GM21723 (cell line): ENCODE measurements around the gene SLC6A5.

ENCODE experiments used
- ATAC-seq: cut with Tn5 transposase; IDR thresholded peaks from one replicate; pipeline ENCODE4 v1.9.1; 2021; ENCODE audit warnings: mild to moderate bottlenecking, moderate library complexity; ENCODE audit not compliant: unreplicated experiment

Gene SLC6A5

DNA sequence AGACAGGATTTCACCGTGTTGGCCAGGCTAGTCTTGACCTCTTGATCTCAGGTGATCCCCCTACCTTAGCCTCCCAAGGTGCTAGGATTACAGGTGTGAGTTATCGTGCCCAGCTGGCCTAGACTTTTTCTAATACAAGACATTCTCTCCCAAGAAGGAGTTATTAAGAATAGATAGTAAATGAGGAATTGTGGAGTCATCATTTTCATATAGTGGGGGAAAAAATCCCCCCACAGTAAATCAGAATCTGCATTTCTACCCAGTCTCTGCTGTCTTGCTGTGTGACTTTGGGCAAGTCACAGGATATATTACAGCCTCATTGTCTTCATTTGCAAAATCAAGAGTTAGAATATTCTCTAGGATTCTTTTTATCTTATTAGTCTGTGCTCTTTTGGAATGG, 21.6 kb downstream of the SLC6A5 start:
- ATAC-seq = no peak

DNA sequence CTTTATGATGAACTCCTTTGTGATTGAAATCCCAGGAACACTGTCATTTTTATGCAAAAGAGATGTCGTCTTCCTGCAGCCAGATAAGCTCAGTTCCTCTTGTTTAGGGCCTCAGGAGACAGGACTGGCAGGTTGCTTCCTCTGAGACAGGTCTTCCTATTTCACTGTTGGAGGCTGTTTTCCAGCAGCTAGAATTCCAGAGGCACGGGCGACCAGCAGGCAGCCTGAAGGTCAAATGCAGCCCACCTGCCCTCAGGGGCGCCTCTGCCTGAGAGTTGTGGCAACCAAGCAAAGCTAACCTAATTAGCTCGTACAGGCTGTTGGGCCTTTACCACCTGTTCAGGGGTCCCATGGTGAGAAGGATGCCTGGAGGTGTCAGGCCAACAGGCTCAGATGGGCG, 22.3 kb downstream of the SLC6A5 start:
- no peak for ATAC-seq

DNA sequence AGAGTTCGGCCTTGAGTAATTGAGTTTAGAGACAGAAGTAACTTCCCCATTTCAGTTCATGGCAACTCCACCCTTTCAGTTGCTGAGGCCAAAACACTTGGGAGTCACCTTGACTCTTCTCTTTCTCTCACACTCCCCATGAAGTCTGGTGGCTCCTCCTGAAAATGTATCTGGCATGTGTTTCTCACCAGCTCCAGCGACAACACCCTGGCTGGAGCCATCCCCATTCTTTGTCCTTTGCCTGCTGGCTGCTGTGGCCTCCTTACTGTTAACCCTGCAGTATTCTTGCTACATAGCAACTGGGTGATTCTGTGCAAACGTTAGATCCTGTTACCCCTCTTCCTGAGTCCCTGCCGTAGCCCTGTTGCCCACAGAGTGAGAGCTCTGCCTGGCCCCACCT, 23.8 kb downstream of the SLC6A5 start:
- no peak for ATAC-seq

DNA sequence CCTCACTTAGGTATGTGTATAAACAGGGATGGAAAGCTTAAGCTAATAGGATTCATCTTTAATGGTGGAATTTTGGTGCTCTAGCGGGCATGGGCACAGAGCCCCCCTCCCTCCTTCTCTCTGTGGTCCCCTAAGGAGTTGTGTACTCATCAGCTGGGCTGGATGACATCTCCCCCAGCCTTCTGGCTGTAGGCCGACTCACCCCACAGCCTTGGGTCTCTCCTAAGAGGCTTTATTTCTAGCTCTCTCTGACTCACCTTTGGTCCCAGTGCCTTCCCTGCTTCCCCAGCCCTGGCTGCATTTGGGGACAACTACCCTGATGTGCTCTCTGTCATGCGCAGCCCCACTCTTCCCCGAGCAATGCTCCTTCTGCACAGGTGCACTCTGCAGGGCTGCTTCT, 26.9 kb downstream of the SLC6A5 start:
- ATAC-seq = no peak

DNA sequence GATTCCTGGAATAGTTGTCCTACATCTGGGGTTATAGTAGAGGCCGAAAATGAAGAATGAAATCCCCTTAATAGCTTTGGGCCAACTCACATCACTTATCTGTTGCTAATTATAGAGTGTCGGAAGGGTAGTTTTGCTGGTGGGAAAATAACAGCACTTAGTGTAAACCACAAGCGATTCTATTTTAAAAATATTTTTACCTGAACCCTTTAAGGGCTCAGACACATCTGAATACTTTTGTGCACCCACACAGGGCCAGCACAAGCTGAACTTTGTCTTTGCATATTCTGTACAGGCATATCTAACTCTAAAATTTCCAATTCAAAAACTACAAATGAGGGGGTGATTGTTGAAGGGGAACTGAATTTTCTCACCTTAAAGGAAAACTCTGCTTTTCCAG, 27.6 kb downstream of the SLC6A5 start:
- ATAC-seq = no peak

DNA sequence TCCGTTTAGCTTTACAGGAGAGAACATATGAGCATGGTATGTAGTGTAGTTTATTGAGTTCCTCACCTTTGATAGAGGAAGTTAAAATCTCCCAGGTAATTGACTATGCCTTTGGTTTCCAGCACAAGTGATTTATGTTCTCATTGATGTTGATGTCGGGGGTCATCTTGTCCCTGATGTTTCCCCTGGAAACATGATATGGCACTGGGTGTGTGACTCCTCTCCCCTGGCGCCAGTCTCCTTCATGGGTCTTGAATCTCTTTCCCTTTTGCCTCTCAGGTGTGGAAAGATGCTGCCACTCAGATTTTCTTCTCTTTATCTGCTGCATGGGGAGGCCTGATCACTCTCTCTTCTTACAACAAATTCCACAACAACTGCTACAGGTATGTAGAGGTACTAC, 28.3 kb downstream of the SLC6A5 start:
- no peak for ATAC-seq

DNA sequence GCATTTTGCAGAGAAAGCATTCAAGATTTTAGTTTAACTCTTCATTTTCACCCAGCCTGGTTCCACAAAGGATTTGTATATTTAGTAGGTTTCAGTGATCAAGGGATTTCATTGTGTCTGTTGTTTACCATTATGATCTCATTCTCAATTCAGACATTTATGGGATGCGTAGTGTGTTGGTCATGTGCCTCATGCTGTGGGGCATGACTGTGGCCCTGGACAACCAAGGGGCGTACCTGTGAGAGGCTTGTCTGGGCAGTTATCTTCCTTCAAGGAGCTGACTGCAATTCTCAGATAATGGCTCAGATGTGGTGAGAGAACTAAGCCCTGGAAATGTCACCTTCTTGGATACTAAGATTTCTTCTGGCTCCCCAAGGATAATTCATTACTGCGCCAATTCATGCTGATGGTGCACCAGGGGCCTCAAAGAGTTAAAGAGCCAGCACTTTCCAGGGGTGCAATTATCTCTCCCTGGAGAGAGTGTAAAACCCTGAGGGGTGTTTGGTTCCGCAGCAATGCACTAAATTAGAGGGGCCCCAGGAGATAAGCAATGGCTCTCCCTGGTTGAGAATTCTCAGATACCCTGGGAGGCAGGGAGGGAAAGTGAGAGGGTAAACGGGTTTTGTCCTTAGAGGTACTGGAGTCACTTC, 32.2 kb downstream of the SLC6A5 start:
- no peak for ATAC-seq

DNA sequence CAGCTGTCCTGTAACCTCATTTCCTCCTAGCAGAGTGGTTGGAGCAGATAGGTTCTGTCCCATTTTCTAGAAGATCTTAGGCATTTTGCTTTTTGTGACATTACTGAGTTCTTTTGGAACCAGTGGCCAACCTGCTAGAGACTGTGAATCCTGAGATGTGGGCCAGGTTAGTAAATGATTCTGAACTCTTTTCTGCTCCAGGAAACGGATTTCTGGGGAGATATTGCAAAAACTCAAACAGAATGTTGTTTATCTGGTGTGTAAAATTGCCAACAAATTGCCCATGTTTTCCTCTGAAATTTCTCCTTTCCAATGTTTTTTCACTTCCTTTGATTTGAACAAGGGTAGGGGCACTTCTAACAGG, 32.7 kb downstream of the SLC6A5 start:
- no peak for ATAC-seq

DNA sequence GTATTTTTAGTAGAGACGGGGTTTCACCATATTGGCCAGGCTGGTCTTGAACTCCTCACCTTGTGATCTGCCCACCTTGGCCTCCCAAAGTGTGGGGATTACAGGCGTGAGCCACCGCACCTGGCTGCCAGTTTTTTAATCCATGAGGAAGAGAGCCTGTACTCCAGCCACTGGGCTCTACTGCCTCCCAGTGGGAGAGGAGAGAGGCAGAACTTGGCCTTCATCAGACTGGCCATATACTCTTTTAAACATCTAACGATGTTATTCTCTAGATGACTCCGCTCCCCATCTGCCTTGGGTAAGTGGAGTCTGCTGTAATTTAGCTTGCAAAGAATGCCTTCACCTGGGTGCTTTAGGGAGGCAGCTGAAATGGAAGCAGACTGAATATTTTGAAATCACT, 34.6 kb downstream of the SLC6A5 start:
- ATAC-seq = no peak

DNA sequence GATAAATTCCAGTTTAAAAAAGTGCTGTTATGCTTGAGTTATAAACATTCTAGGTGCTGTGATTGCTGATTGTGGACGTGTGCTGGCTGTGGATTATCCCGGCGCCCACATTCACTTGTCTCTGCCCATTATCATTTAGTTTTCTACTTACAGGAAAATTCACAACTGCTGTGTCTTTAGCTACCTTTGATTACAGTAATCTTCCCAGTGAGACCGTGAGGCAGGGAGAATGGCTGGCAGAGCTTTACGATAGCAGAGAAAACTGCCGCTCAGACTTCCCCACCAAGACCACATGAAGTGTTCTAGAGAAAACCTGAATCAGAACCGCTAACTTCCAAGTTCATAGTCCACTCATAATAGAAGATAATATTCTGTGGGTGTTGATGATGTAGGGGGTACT, 35.4 kb downstream of the SLC6A5 start:
- no peak for ATAC-seq

DNA sequence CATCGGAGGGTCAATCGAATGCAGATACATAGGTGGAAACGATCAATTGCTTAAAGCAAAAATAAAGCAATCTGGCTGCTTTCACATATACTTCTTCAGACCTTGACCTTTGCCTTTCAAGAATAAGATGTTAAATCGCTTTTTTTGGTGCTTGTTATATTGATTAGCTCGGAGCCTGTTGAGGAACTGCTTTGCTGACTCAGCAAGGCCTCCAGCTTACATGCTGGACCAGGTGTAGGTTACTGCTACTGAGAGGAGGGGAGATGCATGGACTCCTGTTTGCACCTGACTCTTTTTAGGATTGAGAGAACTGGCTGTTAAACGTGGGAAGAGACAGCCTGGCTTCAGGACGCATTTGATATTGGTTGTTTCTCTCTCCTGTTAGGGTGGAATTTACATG, 38.7 kb downstream of the SLC6A5 start:
- no peak for ATAC-seq

DNA sequence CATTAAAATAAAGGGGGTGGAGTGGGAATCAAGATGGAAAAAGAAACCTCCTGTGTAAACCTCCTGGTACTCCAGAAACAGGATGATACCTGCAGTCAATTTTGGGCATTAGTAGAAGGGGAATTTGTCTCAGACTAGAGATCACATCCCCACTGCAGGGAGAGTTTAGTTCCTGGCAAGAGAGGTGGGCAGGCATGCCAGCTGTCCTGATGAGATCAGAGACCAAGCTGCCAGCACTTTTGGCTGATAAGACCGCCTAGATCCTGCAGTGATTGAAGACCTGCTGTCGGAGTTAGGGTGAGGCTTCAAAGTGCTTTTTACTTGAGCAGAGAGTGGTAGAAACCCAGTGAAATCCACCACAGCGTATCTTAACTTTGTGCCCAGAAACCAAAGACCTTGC, 40.3 kb downstream of the SLC6A5 start:
- no peak for ATAC-seq

DNA sequence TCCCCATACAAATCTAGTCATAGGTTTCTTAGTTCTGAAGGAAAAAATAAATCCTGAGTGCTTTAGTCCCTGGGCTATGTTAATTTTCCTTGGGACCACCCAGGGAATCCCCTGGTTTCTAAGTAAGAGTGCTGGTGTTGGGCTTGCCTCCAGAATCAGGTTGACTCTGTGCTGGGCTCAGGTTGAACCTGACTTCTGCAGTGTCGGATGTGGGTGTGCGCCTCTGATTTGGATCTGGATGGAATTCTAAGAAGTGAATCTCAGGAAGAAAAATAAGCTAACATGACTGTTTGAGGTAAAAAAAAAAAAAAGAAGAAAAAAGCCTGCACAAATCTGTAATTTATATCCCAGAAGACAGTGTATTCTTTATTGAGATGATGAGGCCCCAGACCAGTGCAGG, 41.0 kb downstream of the SLC6A5 start:
- no peak for ATAC-seq

DNA sequence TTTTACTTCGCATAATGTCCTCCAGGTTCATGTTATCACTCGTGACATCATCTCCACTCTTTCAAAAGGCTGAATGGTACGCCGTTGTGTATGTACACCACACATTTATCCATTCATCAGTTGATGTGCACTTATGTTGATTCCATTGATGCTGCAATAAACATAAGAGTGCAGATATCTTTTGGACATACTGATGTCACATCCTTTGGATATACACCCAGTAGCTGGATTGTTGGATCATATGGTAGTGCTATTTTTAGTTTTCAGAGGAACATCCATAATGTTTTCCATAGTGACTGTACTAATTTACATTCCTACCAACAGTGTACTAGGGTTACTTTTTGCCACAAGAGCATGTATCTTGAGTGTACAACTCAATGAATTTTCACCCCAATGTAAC, 45.0 kb downstream of the SLC6A5 start:
- no peak for ATAC-seq

DNA sequence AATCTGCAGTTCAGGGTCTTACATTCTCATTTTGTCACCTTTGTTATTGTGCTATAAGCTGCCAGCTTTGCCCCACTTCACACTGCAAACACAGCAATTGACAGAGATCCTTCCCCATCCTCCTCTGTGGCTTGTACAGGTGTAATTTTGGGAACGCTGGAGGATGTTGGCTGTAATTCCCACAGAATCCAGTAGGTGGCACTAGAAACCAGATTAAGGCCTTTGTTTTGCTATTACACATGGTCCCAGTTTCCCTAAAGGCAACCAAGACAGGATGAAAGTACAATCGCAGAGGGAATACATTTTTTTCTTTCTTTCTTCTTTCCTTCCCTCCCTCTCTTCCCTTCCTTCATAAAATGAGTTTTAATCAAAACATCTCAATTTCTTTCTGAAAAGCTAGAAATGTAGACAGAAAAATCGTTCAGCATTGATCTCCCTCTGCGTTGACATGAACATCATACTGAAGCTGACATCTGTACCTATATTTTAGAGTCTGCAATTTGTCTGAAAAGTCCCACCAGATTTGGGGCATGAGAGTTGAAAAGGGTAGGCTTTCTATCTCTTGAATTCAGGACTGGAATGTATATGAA, 48.7 kb downstream of the SLC6A5 start:
- ATAC-seq = peak; percentile 79

DNA sequence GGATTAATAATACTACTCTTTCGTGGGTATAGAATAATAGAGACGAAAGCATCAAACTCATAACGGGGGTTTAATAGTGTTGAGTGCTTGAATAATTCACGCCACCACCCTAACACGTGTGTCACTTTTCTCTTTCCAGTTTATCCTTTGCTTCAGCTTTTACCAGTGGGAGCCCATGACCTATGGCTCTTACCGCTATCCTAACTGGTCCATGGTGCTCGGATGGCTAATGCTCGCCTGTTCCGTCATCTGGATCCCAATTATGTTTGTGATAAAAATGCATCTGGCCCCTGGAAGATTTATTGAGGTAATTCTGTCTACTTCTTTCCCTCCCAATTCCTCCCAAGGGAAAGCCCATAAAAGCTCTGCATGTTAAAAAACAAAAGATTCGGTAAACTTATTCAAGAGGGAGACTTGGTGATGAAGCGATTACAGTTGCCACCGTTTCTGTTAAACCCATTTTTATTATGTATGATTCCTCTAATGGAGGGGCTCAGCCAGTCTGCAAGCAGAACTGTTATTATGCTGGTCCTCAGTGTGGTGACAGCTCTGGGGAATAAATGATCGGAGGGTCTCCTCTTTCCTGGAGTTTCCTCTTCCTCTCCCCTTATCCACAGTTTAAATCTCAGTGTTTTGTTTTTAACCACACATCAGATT, 52.9 kb downstream of the SLC6A5 start:
- ATAC-seq = no peak

DNA sequence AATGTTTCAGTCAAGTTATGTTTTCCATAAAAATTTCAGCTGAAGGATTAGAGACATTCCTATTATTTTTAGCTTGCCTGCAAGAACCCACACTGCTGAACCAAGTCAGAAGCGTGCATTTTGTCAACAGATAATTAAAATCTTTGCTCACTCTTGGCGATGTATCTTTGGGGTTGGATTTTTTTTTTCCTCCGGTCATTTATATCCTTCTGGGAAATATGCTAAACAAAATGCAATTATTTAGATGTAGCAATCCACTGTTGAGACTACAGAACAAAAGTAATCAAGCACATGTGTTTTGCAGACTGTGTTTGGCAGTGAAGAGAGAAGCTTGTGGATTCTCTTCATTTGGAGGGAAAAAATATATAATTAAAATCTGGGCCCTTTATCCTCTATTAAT, 54.6 kb downstream of the SLC6A5 start:
- ATAC-seq = no peak

DNA sequence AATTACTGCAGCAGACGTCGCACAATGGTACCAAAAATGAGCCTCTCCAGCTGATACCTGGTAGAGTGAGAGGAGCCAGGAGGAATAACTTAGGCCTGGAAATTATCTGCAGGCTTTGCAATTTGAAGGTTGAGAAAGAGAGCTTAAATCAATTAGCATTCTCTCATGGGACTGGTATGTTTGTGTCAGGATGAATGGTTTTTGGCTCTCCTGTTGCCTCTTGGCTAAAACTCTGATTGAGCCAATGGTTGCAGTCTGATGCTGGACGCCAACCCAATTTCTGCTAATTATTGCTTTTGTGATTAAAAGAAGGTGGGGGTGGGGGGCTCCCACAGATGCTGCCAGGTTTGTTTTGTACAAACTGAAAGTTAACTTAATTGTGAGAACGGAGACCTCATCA, 57.5 kb downstream of the SLC6A5 start:
- ATAC-seq = no peak

DNA sequence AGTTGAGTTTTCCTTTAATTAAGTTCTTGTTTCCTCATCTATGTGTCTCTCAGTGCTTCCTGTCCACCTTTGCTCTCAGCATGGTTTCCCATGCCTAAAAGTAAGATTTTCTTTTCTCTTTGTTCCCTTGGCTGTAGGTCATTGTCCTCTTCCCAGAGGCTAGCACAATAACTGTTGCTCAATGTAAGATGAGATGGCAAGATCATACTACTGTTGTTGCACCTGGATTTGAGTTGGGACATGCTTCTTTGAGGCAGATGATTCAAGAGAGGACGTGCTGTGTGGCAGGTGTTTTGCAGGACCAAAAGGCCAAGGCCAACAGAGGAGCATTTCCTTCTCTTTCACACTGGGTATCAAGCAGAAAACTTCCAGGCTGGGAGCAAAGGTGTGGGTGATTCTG, 58.7 kb downstream of the SLC6A5 start:
- ATAC-seq = no peak

DNA sequence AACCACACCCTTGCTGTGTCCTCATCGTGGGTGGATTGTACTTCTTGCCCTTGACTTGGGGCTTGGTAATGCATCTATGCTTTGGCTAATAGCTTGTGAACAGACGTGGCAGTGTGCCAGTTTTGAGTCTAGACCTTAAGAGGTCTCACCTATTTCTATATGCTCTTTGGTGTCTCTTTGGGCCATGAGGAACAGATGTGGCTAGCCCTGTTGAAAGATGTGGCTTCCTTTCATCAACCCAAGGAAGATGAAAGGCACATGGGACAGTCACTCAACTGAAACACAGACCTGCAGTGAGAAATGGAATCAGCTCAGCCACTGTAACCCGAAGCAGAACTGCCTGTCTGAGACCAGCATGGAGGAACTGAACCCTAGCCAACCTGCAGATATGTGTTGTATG, 62.0 kb downstream of the SLC6A5 start:
- ATAC-seq = no peak

DNA sequence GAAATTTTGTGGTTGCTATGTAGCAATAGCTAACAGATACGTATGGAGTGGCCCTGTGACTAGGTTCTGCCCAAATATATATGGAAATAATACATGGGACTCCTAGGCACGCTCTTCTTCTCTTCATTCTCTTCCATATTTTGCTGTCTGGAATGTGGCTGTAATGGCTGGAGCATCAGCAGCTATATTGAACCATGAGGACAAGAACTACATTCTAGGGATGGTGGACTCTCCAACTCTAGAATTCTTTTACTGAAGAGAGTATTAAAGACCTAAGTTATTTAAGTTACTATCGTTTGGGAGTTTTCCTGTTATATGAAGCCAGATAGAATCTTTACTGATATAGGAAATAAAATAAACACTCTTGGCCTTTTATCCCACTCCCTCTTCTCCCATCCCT, 62.4 kb downstream of the SLC6A5 start:
- no peak for ATAC-seq

DNA sequence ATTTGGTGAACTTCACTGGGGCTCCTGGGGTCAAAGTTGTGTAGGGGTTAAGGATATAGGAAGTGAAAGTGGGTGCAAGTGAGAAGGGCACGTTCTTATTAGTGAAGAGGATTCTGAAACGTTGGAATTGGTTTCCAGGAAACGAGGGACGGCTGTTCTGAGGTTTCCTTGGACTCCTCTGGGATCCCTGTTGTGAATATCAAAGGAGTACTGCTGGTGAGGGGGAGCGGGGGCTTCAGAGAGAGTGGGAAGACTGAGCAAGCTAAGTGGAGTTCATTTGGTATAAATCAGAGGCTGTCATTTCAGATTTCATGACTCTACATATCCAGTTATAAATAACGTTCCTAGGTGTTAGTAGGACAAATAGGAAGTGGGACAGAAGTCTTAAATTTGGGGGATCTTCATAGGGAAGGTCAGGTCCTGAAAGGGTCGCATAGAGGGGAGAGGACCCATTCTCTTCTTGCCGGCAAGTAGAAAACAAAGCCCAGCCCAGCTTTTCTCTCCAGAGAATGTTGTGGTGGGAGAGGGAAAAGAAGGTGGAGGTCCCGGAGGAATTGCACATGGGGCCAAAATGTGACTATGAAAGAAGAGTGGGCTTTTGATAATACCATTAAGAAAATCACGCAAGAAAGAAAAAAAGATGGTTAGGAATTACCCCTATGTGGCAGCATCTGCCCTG, 68.9 kb downstream of the SLC6A5 start:
- no peak for ATAC-seq
